Mesothelial cell of epicardium (in vitro differentiated cells): ENCODE data around the gene ASF1A. TPM values are rescaled to one million over a fixed set of nuclear protein-coding genes. Genes with fewer than 3 reads are reported as not detected.

Experiments
- DNase-seq, 2 experiments: peaks; one replicate each; pipeline ENCODE4 v3.0.0; 2021; ENCODE audit warnings: low spot score in 2 of 2; ENCODE audit not compliant: unreplicated experiment in 2 of 2
- H3K27ac Mint-ChIP-seq: 2 replicates; pipeline ENCODE4 v1.8.0; 2021; ENCODE audit warnings: mixed read lengths
- H3K27me3 Mint-ChIP-seq: 2 replicates; pipeline ENCODE4 v1.8.0; 2021; ENCODE audit warnings: low read depth, mixed read lengths
- H3K36me3 Mint-ChIP-seq: 2 replicates; pipeline ENCODE4 v1.8.0; 2021; ENCODE audit warnings: mixed read lengths
- H3K4me1 Mint-ChIP-seq: 2 replicates; pipeline ENCODE4 v1.8.0; 2021; ENCODE audit warnings: mixed read lengths
- H3K4me3 Mint-ChIP-seq: 2 replicates; pipeline ENCODE4 v1.8.0; 2021; ENCODE audit warnings: mild to moderate bottlenecking, moderate library complexity, mixed read lengths
- H3K9me3 Mint-ChIP-seq: 2 replicates; pipeline ENCODE4 v1.8.0; 2021; ENCODE audit warnings: mixed read lengths
- total RNA-seq: library from RNA; stranded (reverse); gene quantifications from 3 replicates; pipeline ENCODE4 v1.2.1, GENCODE V29; 2021
- TF ChIP-seq, protein P1 (sequence below): fragments of 200-600 bp; sonication (generic); IDR thresholded peaks from one replicate; pipeline ENCODE4 v1.5.0; 2021; ENCODE audit warnings: antibody characterized with exemption; ENCODE audit not compliant: unreplicated experiment

Gene ASF1A
- total RNA-seq, 1 donor from 2014 or later: 22.9 TPM

DNA sequence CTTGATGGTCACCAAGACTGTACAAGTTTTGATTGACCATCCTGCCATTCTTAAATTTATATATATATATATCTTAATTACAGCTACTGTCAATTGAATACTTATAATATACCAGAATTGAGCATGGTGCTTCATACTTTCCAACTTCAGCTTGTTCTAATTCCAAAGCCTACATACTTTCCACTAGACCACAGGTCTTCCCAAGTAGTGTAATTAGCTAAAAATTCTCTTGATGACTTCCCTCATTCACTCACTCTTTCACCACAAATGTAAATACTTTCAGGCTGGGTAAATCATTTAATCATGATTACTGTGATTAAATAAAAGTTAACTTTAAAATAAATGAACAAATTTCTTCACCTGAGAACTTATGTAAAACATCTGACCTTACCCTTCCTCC lies 3.4 kb downstream of the ASF1A start:
- no peak for DNase-seq
- no peaks in the 10 kb centered on the region for H3K9me3 Mint-ChIP-seq
- H3K36me3 Mint-ChIP-seq: peaks cover 12% of the 10 kb centered on the region
- TF ChIP-seq, protein P1, sequence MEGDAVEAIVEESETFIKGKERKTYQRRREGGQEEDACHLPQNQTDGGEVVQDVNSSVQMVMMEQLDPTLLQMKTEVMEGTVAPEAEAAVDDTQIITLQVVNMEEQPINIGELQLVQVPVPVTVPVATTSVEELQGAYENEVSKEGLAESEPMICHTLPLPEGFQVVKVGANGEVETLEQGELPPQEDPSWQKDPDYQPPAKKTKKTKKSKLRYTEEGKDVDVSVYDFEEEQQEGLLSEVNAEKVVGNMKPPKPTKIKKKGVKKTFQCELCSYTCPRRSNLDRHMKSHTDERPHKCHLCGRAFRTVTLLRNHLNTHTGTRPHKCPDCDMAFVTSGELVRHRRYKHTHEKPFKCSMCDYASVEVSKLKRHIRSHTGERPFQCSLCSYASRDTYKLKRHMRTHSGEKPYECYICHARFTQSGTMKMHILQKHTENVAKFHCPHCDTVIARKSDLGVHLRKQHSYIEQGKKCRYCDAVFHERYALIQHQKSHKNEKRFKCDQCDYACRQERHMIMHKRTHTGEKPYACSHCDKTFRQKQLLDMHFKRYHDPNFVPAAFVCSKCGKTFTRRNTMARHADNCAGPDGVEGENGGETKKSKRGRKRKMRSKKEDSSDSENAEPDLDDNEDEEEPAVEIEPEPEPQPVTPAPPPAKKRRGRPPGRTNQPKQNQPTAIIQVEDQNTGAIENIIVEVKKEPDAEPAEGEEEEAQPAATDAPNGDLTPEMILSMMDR: no peak
- H3K4me1 Mint-ChIP-seq: peaks cover 47% of the 10 kb centered on the region
- no peaks in the 10 kb centered on the region for H3K27me3 Mint-ChIP-seq
- no peak overlapping the region for H3K4me3 Mint-ChIP-seq
- H3K27ac Mint-ChIP-seq: no peak overlapping the region

DNA sequence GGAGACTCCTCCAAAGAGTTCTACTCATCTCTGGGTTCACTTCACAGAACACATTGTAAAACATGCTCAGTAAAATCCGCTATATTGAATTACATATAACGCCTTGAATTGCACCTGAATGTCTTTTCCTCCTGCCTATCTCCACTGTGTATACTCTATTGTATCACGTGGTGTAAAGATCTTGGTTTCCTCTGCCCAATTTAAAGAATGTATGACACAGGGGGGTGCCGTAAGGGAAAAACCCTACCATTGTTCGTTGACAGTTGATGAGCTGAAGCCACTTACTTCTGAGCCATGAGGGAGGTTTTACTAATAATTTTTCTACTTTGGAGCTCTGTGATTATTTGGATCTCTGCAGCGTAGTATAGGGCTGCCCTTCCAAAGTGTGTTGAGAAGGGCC lies 6.0 kb downstream of the ASF1A start:
- Mint-ChIP-seq H3K27ac (peak overlapping the region; percentile 49), H3K4me1 (peaks cover 36% of the 10 kb centered on the region), H3K4me3 (no peak overlapping the region), H3K36me3 (peaks cover 21% of the 10 kb centered on the region), H3K27me3 (no peaks in the 10 kb centered on the region), H3K9me3 (no peaks in the 10 kb centered on the region)
- TF ChIP-seq, protein P1: no peak
- DNase-seq: no peak

DNA sequence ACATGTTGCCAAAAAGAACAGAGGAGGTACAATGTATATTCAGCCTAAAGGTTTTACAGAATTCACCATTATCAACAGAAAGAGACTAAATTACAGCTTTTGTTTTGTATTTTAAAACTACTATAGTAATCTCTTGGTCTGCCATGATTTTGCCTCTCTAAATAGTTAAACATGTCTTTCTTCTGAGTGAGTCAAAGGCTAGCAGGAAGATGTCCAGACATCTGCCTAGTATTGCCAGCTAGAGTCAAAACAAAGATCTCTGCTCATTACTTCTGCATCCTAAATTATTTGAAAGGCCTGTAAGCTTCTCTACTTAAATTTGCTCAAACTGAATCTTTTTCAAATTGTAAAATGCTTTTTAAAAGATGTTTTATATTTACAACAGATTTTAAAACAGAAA lies 8.8 kb downstream of the ASF1A start:
- no peaks in the 10 kb centered on the region for H3K9me3 Mint-ChIP-seq
- TF ChIP-seq, protein P1: no peak
- H3K27me3 Mint-ChIP-seq: no peaks in the 10 kb centered on the region
- H3K36me3 Mint-ChIP-seq: peaks cover 22% of the 10 kb centered on the region
- no peak overlapping the region for H3K4me3 Mint-ChIP-seq
- peaks cover 25% of the 10 kb centered on the region for H3K4me1 Mint-ChIP-seq
- DNase-seq: no peak
- H3K27ac Mint-ChIP-seq: peak overlapping the region; percentile 3

DNA sequence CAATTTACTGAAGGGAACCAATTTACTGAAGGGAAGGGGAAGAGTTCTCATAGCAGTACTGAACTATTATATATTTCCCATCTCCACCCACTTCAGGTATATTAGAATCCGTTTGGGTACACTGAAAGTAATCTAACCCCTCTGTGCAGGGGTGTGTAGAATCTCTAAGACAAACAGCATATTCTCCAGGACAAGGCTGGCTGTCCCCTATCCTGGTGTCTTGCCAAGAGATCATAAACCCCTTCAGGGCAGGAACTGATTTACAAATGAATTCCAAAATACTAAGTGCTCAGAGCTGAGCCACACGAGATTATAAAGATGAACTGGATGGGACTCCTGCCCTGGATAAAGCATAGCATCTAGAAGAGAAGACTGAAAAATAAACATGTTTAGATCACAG lies 9.2 kb downstream of the ASF1A start:
- no peak for DNase-seq
- no peak overlapping the region for H3K4me3 Mint-ChIP-seq
- peak overlapping the region; percentile 3 for H3K27ac Mint-ChIP-seq
- no peaks in the 10 kb centered on the region for H3K9me3 Mint-ChIP-seq
- peaks cover 23% of the 10 kb centered on the region for H3K4me1 Mint-ChIP-seq
- no peaks in the 10 kb centered on the region for H3K27me3 Mint-ChIP-seq
- H3K36me3 Mint-ChIP-seq: peaks cover 23% of the 10 kb centered on the region
- TF ChIP-seq, protein P1: no peak

DNA sequence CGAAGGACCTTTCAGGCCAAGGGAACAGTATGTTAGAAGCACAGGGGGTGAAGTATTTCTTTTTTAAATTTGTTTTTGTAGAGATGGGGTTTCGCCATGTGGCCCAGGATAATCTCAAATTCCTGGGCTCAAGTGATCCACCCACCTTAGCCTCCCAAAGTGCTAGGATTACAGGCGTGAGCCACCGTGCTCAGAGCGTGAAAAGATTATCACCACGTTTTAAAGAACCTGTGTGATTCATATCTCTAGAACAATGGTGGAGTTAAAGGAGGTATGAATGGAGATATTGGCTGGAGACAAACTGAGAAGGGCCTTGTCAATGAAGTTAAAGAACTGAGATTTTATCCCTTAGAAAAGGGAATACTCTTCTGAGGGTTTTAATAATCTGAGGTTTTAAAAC lies 9.7 kb downstream of the ASF1A start:
- H3K4me1 Mint-ChIP-seq: peaks cover 21% of the 10 kb centered on the region
- no peaks in the 10 kb centered on the region for H3K27me3 Mint-ChIP-seq
- no peak overlapping the region for H3K4me3 Mint-ChIP-seq
- TF ChIP-seq, protein P1: no peak
- no peak for DNase-seq
- H3K36me3 Mint-ChIP-seq: peaks cover 22% of the 10 kb centered on the region
- peak overlapping the region; percentile 3 for H3K27ac Mint-ChIP-seq
- no peaks in the 10 kb centered on the region for H3K9me3 Mint-ChIP-seq

DNA sequence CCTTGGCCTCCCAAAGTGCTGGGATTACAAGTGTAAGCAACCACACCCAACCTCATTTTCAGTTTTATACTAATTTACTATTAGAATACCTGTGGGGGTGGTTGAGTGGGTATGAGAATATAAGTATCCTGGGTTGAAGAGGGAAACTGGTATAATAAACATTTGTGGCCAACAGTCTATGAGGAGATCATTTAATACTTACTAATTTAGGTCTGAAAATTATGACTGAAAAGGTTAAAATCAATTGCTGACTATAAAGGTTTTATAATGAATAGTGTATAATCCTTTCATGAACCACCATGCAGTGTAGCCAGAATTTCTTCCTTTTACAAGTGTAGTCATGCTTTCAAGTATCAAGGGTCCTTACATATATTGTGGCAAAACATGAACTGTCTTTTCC lies 11.1 kb downstream of the ASF1A start:
- Mint-ChIP-seq H3K27me3 (no peaks in the 10 kb centered on the region), H3K9me3 (no peaks in the 10 kb centered on the region), H3K4me1 (peaks cover 11% of the 10 kb centered on the region), H3K27ac (no peak overlapping the region), H3K4me3 (no peak overlapping the region), H3K36me3 (peaks cover 19% of the 10 kb centered on the region)
- no peak for DNase-seq
- TF ChIP-seq, protein P1: no peak
